Globus pallidus (tissue), 1 donor: Measurements from ENCODE around the gene RASGRF2.
A peak's percentile ranks its signal among the peaks of the same experiment; 100 is the strongest.

Experiments
- DNase-seq: peaks from one replicate; pipeline ENCODE4 v3.0.0-alpha.2; 2015; ENCODE audit warnings: low spot score

RASGRF2 gene

GRCh38 chr5:80959768-80960442 lies at the start of gene RASGRF2:
Gene RASGRF2, plus strand, starts transcription at chr5:80960363. Its CDS starts 376 bp downstream, at chr5:80960739.
- DNase-seq, result peak; percentile 39

GRCh38 chr5:80912479-80912878 lies 47.7 kb upstream of the RASGRF2 start:
- DNase-seq, result no peak

GRCh38 chr5:80915716-80916115 lies 44.4 kb upstream of the RASGRF2 start:
- DNase-seq, result no peak

GRCh38 chr5:80916676-80917075 lies 43.5 kb upstream of the RASGRF2 start:
- no peak for DNase-seq

- DNase-seq, result no peak
These were observed 42.5 kb upstream of the RASGRF2 start for GRCh38 chr5:80917631-80918030.

- no peak for DNase-seq
These were observed 40.4 kb upstream of the RASGRF2 start for GRCh38 chr5:80919678-80920196.

GRCh38 chr5:80920333-80920732 lies 39.8 kb upstream of the RASGRF2 start:
- DNase-seq, result no peak

- DNase-seq, result no peak
These were observed 39.1 kb upstream of the RASGRF2 start for GRCh38 chr5:80921026-80921425.

GRCh38 chr5:80925931-80926330 lies 34.2 kb upstream of the RASGRF2 start:
- DNase-seq, result no peak

- peak; percentile 43 for DNase-seq
These were observed 33.6 kb upstream of the RASGRF2 start for GRCh38 chr5:80926536-80926935.

- no peak for DNase-seq
These were observed 33.0 kb upstream of the RASGRF2 start for GRCh38 chr5:80926979-80927656.

- no peak for DNase-seq
These were observed 32.1 kb upstream of the RASGRF2 start for GRCh38 chr5:80928073-80928472.

- no peak for DNase-seq
These were observed 29.2 kb upstream of the RASGRF2 start for GRCh38 chr5:80930940-80931339.

GRCh38 chr5:80931411-80931810 lies 28.8 kb upstream of the RASGRF2 start:
- no peak for DNase-seq

- DNase-seq, result no peak
These were observed 27.1 kb upstream of the RASGRF2 start for GRCh38 chr5:80933036-80933435.

GRCh38 chr5:80934751-80935150 lies 25.4 kb upstream of the RASGRF2 start:
- no peak for DNase-seq

- DNase-seq, result no peak
These were observed 24.3 kb upstream of the RASGRF2 start for GRCh38 chr5:80935811-80936385.

GRCh38 chr5:80936881-80937280 lies 23.3 kb upstream of the RASGRF2 start:
- no peak for DNase-seq

- DNase-seq, result no peak
These were observed 22.4 kb upstream of the RASGRF2 start for GRCh38 chr5:80937584-80938356.

- DNase-seq, result no peak
These were observed 18.7 kb upstream of the RASGRF2 start for GRCh38 chr5:80941496-80941895.

GRCh38 chr5:80951366-80951765 lies 8.8 kb upstream of the RASGRF2 start:
- no peak for DNase-seq

GRCh38 chr5:80953587-80953986 lies 6.6 kb upstream of the RASGRF2 start:
- no peak for DNase-seq
